Measurements from ENCODE around the gene OR2A1.
"Not testable (repeated sequence)": the region's sequence is repeated elsewhere in the genome, so short reads cannot be mapped to it uniquely, and the experiment has no call there.

DNA sequence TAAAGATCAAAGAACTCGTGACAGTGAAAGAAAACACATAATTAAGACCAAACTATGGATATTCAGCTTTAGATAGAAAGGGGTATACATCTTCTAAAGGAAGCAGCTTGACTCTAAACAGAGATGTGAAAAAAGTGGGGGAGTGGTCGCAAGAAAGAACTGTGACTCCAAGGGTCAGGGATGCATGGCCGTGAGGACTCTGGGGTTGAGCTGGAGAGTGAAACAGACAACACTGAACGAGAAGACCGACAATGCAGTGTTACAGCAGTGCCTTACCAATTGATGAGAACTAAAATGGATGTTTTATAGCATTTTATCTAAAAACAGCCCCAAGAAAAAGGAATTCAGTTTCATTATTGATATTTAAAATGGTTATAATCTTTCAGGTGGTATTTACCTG, 8.6 kb upstream of the OR2A1 start:
- TF ChIP-seq, protein P1, sequence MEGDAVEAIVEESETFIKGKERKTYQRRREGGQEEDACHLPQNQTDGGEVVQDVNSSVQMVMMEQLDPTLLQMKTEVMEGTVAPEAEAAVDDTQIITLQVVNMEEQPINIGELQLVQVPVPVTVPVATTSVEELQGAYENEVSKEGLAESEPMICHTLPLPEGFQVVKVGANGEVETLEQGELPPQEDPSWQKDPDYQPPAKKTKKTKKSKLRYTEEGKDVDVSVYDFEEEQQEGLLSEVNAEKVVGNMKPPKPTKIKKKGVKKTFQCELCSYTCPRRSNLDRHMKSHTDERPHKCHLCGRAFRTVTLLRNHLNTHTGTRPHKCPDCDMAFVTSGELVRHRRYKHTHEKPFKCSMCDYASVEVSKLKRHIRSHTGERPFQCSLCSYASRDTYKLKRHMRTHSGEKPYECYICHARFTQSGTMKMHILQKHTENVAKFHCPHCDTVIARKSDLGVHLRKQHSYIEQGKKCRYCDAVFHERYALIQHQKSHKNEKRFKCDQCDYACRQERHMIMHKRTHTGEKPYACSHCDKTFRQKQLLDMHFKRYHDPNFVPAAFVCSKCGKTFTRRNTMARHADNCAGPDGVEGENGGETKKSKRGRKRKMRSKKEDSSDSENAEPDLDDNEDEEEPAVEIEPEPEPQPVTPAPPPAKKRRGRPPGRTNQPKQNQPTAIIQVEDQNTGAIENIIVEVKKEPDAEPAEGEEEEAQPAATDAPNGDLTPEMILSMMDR (IDR thresholded peaks at IDR 0.05): not testable (repeated sequence)
- not testable (repeated sequence) for TF ChIP-seq POLR2A (IDR thresholded peaks at IDR 0.05)

All from adrenal gland (tissue), 5 donors.